GM10266 (cell line): ENCODE measurements around the gene KRT2.

ENCODE experiments used
- DNase-seq: peaks from one replicate; pipeline ENCODE4 v3.0.0; 2012; ENCODE audit errors: extremely low spot score
- TF ChIP-seq, protein P1 (sequence below): IDR thresholded peaks from 2 replicates; pipeline ENCODE4 v1.5.1; 2012; ENCODE audit warnings: mild to moderate bottlenecking, low read depth; ENCODE audit not compliant: control insufficient read depth, insufficient read depth; ENCODE audit errors: missing control alignments

The KRT2 gene

DNA sequence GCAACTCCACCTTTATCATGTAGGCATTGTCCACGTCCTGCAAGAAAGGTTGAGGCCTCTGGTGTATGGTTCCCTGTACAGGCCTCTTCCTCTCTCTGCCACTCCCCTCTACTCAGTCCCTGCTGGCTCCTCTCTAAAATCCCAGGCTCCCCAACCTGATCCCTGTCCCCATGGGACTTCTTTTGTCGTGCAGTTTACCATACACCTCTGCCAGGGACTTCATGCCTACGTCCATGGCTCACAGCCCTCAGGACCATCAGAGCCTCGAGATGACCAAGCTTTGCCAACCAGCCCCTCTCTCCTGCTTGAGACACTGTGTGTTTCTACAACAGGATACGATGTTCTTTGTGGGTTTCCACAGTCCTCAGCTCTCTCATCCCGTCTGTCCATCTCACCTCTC is 2.9 kb downstream of the KRT2 start:
- DNase-seq, result no peak
- TF ChIP-seq, protein P1, sequence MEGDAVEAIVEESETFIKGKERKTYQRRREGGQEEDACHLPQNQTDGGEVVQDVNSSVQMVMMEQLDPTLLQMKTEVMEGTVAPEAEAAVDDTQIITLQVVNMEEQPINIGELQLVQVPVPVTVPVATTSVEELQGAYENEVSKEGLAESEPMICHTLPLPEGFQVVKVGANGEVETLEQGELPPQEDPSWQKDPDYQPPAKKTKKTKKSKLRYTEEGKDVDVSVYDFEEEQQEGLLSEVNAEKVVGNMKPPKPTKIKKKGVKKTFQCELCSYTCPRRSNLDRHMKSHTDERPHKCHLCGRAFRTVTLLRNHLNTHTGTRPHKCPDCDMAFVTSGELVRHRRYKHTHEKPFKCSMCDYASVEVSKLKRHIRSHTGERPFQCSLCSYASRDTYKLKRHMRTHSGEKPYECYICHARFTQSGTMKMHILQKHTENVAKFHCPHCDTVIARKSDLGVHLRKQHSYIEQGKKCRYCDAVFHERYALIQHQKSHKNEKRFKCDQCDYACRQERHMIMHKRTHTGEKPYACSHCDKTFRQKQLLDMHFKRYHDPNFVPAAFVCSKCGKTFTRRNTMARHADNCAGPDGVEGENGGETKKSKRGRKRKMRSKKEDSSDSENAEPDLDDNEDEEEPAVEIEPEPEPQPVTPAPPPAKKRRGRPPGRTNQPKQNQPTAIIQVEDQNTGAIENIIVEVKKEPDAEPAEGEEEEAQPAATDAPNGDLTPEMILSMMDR, result no peak

DNA sequence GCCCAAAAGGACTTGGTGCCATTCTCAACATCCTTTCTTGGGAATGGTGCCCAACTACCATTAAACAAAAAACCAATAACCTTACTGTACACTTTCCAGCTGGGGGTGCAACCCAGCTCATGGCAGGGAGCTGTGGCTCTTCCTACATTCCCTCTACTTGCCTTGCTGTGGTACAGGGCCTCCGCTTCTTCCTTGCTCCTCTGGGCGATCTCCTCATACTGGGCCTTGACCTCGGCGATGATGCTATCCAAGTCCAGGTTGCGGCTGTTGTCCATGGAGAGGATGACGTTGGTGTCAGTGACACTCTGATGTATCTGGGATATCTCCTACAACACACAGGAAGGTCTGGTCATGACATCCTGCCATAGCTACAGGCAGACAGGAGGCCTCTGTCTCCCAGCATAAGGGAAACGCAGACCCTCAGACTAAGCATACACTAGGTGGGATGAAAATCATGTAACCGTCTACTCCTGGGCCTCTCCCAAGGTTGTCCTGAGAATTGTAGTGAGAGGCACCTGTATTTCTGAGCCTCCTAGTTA is 3.9 kb downstream of the KRT2 start:
- no peak for DNase-seq
- TF ChIP-seq, protein P1, result no peak

DNA sequence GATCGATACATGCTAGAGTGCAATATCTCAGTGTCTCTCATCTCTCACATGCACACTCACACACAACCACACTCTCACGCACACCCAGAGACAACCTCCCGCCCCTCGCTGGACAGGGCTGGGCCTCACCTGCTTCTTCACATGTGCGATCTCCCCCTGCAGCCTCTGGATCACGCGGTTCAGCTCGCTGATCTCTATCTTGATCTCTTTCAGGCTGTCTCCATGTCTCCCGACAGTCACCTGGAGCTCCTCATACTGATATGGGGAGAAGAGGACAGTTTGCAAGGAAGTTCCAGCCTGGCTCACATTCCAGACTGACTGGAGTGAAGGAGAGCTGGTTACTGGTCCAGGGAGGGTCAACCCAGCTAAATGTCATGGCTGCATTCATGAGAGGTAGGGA is 4.4 kb downstream of the KRT2 start:
- TF ChIP-seq, protein P1, result no peak
- no peak for DNase-seq

DNA sequence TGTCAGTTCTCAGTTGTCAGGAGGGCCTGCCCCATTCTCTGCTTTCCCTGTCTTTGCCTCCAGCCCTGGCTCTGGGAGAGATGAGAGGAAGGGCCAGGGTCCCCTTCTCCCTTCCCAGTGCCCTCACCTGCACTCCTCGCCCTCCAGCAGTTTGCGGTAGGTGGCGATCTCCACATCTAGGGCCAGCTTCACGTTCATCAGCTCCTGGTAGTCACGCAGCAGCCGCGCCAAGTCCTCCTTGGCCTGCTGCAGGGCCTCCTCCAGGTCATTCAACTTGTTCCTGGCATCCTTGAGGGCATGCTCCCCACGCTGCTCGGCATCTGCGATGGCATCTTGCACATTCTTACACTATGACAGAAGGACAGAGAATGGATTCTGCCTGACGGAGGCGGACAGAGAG is 5.4 kb downstream of the KRT2 start:
- no peak for DNase-seq
- TF ChIP-seq, protein P1, result no peak

DNA sequence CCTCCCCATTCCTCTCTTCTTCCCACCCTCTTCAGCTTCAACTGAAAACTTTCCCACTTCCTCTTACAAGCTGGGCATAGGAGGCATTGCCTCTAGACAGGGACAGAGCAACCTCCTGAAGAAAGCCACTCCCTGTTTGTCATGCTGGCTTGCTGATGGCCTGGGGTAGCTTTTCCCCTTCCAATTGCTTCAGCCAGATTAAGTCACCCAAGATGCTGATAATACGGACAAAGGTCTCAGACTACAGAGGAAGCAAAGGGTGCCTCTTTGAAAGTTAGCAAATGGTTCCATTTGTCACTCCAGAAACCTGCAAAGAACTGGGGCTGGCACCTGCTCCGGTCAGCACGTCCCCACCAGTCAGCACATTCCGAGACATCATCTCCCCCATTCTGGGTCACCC is 6.0 kb downstream of the KRT2 start:
- TF ChIP-seq, protein P1, result no peak
- no peak for DNase-seq

DNA sequence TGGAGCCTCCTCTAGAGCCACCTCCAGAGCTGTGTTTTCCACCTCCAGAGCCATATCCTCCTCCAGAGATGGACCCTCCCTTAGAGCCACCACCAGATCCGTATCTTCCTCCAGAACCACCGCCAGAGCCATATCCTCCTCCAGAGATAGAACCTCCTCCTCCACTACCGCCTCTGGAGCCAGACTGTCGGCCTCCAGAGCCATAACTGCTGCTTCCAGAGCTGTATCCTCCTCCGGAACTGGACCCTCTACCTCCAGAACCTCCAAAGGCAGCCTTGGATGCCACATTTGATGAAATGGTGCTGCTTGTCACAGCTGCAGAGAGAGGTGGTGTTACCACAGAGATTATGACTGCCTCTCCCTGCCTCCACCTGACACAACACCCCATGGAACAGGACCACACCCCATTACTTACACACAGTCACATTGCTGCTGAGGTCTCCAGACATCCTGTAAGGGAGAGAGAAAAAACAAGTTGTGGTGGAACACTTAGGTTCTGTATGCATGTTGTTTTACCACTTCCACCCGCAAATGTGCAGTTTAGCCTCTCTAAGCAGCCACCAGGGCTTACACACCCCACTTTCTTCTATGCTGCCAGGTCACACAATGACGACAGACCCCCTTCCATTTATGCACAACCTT is 6.8 kb downstream of the KRT2 start:
- no peak for DNase-seq
- TF ChIP-seq, protein P1, result no peak

DNA sequence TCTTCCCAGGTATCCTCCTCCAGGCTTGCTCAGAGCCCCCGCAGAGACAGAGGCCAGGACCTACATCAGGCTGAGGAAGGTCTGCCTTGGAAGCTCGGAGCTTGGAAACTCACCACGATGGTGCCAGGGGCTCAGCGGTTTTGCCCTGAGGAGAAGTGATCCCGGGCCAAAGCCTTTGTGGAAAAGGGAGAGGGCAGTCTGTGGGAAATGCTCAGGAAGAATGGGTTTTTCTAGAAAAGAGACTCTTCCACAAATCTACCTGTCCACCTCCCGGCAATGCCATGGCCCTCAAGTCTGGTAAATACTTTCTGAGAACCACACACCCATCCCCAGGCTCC is 8.0 kb downstream of the KRT2 start:
- TF ChIP-seq, protein P1, result no peak
- DNase-seq, result no peak
